GM20431 (cell line): Measurements from ENCODE around the gene RALGPS1.

ENCODE experiments used
- in situ Hi-C: fragments of 300-500 bp; cut with MseI, MboI; formaldehyde crosslinking; loops from one replicate; pipeline ENCODE4 v1.15.0; 2020; ENCODE audit warnings: low sequenced_read_pairs; ENCODE audit not compliant: unreplicated experiment

The RALGPS1 gene

GRCh38 chr9:127223266-127223665 lies 308.7 kb downstream of the RALGPS1 start:
- in situ Hi-C loops: no loop called here

GRCh38 chr9:127223810-127224177 lies 309.2 kb downstream of the RALGPS1 start:
- in situ Hi-C loops: no loop called here

GRCh38 chr9:127224178-127224882 lies 309.7 kb downstream of the RALGPS1 start:
- in situ Hi-C loops: no loop called here

GRCh38 chr9:127224883-127225739 lies 310.5 kb downstream of the RALGPS1 start:
- in situ Hi-C loops: no loop called here

- in situ Hi-C loops: no loop called here
Measured at GRCh38 chr9:127225801-127226625, 311.4 kb downstream of the RALGPS1 start.

- in situ Hi-C loops: no loop called here
Measured at GRCh38 chr9:127229691-127230417, 315.3 kb downstream of the RALGPS1 start.

GRCh38 chr9:127231666-127232065 lies 317.1 kb downstream of the RALGPS1 start:
- in situ Hi-C loops: no loop called here

GRCh38 chr9:127232833-127233549 lies 318.4 kb downstream of the RALGPS1 start:
- in situ Hi-C loops: no loop called here

GRCh38 chr9:127233550-127233949 lies 319.0 kb downstream of the RALGPS1 start:
- in situ Hi-C loops: no loop called here

- in situ Hi-C loops: no loop called here
Measured at GRCh38 chr9:127233989-127234388, 319.4 kb downstream of the RALGPS1 start.

GRCh38 chr9:127237801-127238200 lies 323.2 kb downstream of the RALGPS1 start:
- in situ Hi-C loops: no loop called here

GRCh38 chr9:127241354-127241753 lies 326.8 kb downstream of the RALGPS1 start:
- in situ Hi-C loops: no loop called here

- in situ Hi-C loops: no loop called here
Measured at GRCh38 chr9:127244609-127245601, 330.3 kb downstream of the RALGPS1 start.

- in situ Hi-C loops: no loop called here
Measured at GRCh38 chr9:127245637-127246164, 331.1 kb downstream of the RALGPS1 start.

GRCh38 chr9:127248241-127248640 lies 333.7 kb downstream of the RALGPS1 start:
- in situ Hi-C loops: no loop called here

GRCh38 chr9:127249877-127250276 lies 335.3 kb downstream of the RALGPS1 start:
- in situ Hi-C loops: no loop called here

- in situ Hi-C loops: no loop called here
Measured at GRCh38 chr9:127250896-127251391, 336.4 kb downstream of the RALGPS1 start.
